GM19463 (cell line): Measurements from ENCODE around the gene ALDH3B2.
"Not testable (repeated sequence)": the region's sequence is repeated elsewhere in the genome, so short reads cannot be mapped to it uniquely, and the experiment has no call there.

Experiments
- ATAC-seq: cut with Tn5 transposase; IDR thresholded peaks from one replicate; pipeline ENCODE4 v1.9.1; 2021; ENCODE audit warnings: mild to moderate bottlenecking, moderate library complexity; ENCODE audit not compliant: unreplicated experiment

ALDH3B2 gene, protein sequence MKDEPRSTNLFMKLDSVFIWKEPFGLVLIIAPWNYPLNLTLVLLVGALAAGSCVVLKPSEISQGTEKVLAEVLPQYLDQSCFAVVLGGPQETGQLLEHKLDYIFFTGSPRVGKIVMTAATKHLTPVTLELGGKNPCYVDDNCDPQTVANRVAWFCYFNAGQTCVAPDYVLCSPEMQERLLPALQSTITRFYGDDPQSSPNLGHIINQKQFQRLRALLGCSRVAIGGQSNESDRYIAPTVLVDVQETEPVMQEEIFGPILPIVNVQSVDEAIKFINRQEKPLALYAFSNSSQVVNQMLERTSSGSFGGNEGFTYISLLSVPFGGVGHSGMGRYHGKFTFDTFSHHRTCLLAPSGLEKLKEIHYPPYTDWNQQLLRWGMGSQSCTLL

DNA sequence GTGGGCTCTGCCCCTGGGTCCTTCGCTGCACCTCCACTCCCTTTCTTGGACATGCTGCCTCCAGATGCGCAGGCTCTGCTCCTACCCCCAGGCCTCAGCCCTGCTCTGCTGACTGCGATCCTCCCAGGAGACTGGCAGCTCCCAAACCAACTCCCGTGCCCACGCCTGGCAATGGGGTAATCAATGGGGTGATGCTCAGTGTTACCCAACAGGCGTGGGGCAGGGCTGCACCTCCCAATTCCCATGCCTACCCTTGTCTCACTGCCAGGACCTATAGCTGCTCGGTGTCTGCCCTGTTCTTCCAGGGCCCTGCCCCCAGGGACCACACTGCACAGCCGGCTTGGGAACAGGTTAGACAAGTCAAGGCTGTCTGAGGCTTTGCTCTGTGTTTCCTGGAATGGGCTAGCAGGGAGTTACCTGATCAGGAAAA is at the start of gene ALDH3B2:
ALDH3B2 (minus strand) TSS at position 182 of the 430 bp plus-strand sequence. CDS start 7,688 bp downstream, outside the sequence.
- no peak for ATAC-seq

DNA sequence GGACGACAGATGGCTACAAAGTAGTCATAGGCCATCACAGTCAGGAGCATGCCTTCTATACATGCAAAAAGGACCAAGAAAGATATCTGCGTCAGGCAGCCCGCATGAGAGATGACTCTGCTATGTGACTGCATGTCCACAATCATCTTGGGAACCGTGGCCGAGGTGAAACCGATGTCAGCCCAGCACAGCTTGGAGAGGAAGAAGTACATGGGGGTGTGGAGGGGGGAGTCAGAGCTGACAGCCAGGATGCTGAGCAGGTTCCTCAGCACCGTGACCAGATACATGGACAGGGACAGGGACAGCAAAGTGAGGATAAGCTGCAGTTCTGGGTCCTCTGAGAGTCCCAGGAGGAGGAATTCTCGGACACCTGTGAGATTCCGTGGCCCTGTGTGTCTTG is 48.6 kb upstream of the ALDH3B2 start:
- ATAC-seq, result not testable (repeated sequence)

DNA sequence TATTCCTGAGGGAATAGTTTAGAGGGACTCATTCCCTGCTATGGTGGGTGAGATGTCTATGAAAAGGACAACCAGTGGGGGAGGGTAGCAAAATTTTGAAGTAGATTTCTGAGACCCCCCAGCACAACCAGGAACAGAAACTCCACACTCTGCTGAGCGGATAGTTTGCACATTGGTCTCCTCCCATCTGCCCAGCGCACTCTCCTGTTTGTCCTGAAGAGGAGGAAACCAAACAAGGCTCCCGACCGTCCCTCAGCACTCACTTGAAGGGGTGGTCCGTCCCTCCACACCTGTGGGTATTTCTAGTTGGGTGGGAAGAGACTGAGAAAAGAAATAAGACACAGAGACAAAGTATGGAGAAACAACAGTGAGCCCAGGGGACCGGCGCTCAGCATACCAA is 41.8 kb upstream of the ALDH3B2 start:
- ATAC-seq, result not testable (repeated sequence)

DNA sequence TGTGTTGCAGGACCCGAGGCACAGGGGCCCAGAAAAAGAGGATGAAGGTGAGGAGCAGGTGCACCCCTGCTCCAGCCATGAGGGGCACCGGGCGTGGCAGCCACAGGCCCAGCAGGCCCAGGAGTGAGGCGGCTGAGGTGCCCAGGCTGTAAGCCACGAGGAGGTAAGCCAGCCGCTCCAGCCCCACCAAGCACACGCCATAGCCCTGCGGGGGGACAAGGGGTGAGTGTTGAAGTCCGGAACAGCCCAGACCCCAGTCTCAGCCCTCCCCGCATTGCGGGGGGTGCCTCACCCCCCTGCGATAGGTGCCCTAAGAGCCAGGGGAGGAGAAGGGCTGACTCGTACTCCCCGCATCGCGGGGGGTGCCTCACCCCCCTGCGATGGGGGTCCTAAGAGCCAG is 41.4 kb upstream of the ALDH3B2 start:
- not testable (repeated sequence) for ATAC-seq

DNA sequence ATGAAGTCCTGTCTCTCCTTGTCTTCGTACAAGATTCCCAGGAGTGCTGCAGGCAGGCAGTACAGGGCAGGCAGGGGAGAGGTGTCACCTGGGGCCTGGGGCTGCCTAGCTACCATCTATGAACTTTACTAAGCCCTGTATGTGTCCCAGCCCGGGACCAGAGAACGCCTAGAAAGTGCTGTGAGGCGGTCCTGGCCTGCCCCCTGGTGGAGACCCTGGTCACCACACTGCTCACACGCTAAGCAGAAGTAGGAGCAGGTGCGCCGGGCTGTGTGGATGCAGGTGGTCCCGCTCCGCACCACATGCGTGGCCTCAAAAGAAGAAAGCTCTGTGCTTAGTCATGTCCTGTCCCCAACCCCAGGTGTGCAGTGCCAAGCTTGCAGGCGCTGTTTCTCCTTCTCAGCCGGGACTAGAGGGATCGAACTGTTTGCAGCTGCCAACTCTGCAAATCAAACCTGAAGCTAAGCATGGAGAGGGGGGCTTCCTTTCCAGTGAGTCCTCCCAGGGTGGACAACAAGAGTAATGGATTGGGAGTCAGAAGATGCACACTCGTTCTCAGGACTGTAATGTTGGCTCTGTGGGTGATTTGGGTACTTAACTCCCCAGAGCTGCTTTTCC is 39.6 kb upstream of the ALDH3B2 start:
- not testable (repeated sequence) for ATAC-seq

DNA sequence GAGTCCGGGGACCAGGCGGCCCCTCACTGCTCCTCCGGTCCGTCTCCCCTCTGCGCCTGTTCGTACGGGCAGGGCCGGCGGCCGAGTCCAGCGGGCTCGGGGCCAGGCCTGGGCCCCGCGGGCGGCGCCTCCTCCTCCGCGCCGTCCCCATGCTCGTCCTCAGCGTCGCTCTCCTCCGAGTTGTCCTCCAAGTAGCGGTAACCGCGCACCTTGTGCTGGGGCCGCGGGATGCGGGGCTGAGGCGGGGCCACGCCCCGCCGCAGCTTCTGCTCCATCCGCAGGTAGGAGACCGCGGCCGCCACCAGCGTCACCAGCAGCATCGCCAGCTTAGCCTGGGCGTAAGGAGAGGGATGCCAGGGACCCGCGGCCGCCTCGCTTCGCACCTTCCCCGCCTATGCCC is 37.3 kb upstream of the ALDH3B2 start:
- ATAC-seq, result not testable (repeated sequence)

DNA sequence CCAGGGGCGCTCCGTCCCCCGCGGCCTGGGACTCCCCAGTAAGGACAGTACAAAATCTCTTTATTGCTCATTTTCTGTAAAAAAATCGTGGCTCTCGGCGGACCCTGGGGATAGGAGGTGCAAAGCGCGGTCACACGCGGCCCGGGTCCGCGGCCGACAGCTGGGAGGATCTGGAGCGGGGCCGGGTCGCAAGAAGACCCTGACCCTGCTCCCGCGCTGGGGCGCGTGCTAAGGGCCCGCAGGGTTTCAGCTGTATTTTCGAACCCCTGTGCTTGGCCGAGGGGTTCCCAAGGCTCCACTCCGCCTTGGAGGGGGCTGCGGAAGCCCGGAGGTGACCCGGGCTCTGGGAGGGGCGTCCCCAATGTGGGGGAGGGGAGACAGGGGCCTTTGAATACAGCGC is 36.8 kb upstream of the ALDH3B2 start:
- not testable (repeated sequence) for ATAC-seq

DNA sequence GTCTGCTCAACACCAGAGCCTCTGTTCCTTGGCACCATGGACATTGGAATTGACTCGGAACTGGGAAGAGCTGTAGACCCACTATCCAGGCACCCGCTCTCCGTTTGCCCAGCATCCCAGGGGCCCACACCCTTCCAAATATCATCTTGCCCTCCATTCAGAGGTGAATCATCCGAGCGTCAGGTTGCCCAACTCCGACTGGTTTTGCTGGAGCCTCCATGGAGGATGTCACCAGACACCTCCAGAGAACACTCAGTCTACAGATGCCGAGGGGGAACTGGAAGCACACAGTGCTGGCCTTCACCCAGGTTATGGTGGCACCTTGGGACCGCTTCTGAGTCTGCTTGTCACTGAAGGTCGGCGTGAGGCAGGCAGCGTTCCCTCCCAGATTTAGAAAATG is 35.4 kb upstream of the ALDH3B2 start:
- not testable (repeated sequence) for ATAC-seq

DNA sequence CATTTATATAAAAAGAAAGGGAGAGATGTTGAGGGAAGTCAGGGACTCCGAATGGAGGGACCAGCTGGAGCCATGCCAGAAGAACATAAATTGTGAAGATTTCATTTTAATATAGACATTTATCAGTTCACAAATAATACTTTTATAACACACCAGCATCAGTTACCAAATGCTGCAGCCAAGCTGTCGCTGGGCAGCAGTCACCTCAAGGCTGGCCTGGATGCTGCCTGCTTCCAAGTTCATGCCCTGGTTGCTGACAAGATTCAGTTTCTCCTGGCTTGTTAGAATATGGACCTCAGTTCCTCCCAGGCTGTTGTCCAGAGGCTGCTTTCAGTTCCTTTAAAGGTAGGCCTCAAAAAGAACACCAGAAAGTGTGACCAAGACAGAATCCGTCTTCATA is 30.8 kb upstream of the ALDH3B2 start:
- no peak for ATAC-seq

DNA sequence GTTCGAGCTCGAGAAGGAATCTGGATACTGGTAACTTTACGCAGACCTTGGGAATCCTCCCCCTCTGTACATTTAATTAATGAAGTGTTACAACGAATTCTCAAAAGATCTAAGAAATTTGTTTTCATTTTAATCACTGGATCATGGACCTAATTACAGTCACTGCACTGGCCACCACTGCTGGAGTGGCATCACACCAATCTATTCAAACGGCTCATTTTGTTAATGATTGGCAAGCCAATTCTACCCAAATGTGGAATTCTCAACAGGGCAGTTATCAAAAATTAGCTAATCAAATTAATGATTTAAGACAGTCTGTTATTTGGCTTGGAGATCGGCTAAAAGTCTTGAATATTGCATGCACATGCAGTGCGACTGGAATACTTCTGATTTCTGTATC is 30.1 kb upstream of the ALDH3B2 start:
- ATAC-seq, result no peak

DNA sequence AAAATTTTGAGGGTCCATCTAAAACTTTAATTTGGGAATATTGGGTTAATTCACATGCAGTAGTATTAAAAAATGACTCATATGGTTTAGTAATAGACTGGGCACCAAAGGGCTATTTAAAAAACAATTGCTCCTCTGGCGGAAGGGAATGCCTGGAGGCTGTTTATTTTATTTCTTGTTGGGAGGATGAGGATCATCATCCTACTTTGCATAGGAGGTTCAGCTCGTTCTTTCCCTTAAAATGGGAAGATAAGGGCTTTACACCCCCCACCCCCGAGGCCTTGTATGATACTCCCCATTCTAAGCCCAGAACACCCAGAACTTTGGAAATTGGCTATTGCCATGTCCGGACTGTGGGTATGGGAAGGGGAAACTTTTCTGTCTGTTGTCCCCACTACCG is 29.3 kb upstream of the ALDH3B2 start:
- not testable (repeated sequence) for ATAC-seq

DNA sequence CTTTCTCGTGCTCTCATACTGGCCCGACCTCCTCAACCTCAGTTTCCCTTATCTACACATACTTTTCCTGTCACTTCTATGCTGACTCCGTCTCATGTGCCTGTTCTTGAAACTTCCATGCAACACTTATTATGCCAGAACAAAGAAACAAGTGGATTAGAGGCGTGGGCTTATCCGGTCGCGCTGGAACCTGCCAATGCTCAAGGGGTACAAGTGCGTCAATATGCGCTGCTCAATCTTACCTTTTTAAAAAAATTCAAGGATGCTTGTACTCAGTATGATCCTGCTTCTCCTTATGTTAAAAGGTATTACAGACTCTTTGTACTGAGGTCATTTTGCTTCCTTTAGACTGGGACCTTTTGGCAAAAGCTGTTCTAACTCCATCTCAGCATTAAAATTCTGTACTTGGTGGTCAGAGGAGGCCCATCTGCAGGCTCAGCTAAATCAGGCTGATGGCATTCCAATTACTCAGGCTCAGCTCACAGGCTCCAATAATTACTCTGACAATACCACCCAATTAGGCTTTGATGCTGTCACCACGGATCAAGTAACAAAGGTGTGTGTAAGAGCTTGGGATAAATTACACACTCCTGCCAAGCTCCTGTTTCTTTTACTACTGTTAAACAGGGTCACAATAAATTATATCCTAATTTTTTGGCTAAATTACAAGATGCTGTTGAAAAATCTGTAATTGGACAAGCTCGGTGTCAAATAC is 26.3 kb upstream of the ALDH3B2 start:
- ATAC-seq, result no peak

DNA sequence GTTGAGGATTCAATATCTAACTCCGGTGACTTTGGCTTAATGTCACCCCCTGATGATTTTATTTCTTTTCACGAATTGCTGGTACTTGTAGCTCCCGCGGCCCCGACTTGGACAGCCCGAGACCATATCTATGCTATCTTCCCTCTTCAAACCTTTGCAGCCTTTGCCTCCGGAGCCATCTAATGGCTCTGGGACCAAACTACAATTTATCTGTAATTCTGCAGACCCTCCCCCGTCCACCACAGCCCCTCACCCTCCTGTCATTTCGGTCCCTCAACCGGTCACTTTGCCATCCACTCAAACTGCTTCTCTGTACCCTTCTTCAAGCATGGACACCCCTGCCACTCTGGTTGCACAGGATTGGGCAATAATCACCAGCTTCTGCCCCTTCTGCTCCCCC is 25.7 kb upstream of the ALDH3B2 start:
- ATAC-seq, result no peak

DNA sequence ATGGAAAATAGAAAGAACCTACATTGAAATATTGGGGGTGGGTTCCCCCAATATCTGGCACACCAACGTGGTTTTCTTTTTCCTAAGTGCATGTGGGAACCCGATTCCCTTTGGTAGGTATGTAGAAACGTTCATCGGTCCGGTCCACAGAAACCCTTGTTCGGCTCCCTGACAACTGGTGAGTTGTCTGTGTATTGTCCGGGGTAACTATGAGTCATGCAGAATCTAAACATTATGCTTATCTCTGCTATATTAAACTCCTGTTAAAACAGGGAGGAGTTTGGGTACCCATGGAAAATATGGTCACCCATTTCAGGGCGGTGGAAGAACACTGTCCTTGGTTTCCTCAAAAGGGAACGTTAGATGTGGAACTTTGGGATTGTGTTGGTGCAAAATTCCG is 25.1 kb upstream of the ALDH3B2 start:
- no peak for ATAC-seq

DNA sequence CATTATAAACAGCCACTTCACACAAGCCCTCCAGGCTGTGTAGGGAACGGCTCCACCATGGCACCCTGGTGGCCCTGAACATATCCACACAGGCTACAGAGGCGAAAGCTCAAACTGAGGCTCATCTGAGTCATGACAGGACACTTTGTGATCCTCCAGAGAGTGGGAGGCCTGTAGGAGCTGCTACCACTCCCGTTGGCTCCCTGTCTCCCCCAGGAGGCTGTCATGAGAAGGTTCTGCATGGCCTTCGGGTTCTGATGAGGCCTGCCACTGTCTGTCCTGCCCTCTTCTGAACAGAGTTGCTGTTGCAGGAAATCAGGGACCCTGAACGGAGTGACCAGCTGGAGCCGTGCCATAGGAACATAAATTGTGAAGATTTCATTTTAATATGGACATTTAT is 23.8 kb upstream of the ALDH3B2 start:
- no peak for ATAC-seq

DNA sequence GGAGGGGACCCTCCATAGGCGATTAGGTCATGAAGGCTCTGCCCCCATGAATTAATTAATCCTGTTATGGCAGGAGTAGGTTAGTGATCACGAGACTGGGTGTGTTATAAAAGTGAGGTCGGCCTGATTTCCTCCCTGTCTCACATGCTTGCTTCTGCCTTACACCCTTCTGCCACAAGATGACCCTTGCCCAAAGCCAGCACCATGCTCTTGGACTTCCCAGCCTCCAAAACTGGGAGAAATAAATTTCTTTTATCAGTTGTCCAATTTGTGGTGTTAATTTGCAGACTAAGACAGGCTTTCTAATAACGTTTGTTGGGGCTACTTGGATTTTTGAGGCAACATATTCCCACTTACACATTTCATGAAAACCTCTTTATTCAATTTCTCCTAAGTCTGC is 23.4 kb upstream of the ALDH3B2 start:
- no peak for ATAC-seq

DNA sequence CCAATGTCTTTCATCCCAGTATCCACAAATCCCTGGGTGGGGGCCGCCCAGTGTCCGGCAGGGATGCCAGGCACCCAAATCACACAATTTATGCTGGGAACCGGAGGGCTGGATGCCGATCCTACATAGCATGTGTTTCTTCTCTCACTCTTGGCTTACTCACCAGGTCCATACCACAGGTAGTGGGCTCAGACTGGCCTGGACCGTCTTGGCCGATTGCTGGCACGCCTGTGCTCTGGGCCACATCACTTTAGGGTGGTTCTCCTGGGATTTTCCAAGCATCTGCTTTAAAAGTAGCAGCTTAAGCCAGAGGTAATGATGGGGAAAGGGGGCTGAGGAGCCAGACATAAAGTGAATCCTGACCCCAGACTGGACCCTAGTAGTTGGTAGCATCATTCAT is 22.6 kb upstream of the ALDH3B2 start:
- ATAC-seq, result no peak

DNA sequence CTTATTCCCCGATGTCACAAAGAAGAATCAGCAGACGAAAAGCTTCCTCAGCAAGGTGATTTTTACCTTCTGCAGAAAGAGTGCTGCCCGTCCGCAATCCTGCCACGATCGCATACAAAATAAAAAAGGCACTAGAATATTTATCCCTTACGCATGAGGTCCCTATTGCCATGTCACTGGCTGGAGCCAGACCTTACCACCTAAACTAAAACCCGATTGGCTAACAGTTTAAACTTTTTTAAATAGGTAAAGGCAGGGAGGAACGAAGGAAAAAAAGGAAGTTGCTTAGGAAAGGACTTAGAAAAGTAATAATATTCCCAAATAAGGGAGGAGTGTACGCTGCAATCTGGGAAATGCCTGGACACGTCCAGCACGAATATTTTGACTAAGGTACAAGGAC is 21.2 kb upstream of the ALDH3B2 start:
- ATAC-seq, result no peak

DNA sequence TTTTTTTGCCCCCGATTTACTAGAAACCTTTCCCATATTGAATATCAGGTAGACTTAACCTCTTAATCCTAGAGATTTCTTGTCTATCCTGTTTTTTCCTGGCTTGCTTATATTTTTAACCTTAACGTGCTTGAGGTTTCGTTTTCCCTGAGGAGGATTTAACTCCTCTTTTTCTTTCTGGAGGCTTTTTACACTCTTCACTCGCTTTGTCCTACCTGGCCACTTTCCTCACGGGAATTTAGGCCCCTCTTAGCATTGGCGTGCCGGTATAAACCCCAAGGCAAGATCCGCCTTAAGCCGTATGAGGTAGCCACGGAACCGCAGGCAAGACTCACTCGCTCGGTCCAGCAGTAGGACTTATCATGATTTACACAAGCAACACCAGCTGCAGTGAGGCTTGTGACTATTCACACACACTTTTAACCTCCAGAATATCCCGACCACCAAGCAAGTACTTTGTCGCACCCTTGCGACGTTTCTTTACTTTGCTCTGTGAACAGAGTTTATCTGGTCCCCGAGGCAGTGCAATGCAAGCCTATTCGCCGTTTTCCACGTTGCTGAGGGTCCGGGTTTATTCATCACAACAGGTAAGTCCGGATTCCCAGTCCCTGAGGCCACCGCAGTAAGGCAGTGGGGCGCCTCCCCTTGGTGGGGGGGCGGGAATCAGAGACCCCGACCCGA is 20.6 kb upstream of the ALDH3B2 start:
- no peak for ATAC-seq

DNA sequence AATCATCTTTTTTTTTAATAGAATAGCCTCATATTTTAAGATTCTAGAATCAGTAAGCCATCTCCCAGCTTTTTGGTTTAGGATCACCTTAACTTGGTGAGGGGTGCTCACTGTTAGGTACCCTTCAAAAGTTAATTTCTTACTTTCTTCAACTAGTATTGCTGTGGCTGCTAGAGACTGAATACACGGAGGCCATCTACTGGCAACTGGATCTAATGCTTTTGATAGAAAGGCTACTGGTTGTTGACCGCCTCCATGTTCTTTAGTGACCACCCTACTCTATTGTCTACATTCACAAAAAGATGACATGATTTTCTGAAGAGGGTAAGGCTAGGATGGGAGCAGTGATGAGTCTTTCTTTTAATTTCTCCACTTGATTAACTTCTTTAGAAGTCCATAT is 16.7 kb upstream of the ALDH3B2 start:
- ATAC-seq, result no peak

DNA sequence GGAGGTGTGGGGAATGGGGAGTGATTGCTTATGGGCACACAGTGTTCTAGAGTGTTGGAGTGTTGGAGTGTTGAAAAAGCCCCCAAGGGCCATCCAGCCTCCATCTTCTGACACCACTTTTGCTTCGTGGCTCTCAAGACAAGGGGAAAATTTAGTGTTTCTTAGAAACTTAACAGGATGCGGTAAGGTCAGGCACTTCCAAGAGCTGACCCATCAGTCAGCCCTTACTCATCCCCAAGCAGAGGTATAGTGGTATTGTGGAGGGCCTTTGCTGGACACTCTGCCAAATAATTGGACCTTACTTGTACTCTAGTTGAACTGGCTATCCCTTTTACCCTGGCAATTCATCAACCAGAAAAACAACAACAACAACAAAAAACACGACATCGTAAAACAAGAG is 14.8 kb upstream of the ALDH3B2 start:
- ATAC-seq, result no peak
